Activated naive CD4-positive, alpha-beta T cell treated with anti-CD3 and anti-CD28 coated beads, Interleukin-2, amount 10 ng/mL, durations not matched to agents 7 days and 5 days (primary cell): Measurements from ENCODE around the gene FAAP100.
A peak's percentile ranks its signal among the peaks of the same experiment; 100 is the strongest.

Source experiments
- CTCF ChIA-PET: fragments of 350-600 bp; sonication (Branson Sonifier 250); formaldehyde crosslinking; loops from one replicate; lab custom pipeline; 2021; ENCODE audit warnings: antibody characterized with exemption; lab: Charles Lee
- DNase-seq: peaks from one replicate; pipeline ENCODE4 v3.0.0-alpha.2; 2020
- H3K27ac Mint-ChIP-seq: one replicate; pipeline ENCODE4 v1.8.0; 2021; ENCODE audit warnings: mild to moderate bottlenecking, moderate library complexity, mixed read lengths
- H3K27me3 Mint-ChIP-seq: one replicate; pipeline ENCODE4 v1.8.0; 2021; ENCODE audit warnings: mild to moderate bottlenecking, mixed read lengths
- H3K36me3 Mint-ChIP-seq: one replicate; pipeline ENCODE4 v1.8.0; 2021; ENCODE audit warnings: mixed read lengths
- H3K4me1 Mint-ChIP-seq: one replicate; pipeline ENCODE4 v1.8.0; 2021; ENCODE audit warnings: mixed read lengths
- H3K4me3 Mint-ChIP-seq: one replicate; pipeline ENCODE4 v1.8.0; 2021; ENCODE audit warnings: mild to moderate bottlenecking, moderate library complexity, mixed read lengths
- H3K9me3 Mint-ChIP-seq: one replicate; pipeline ENCODE4 v1.8.0; 2021; ENCODE audit warnings: mixed read lengths

The FAAP100 gene

GRCh38 chr17:81553616-81554181 is 1.5 kb upstream of the FAAP100 start:
- CTCF ChIA-PET: interaction anchor here (0.9 kb wide), 1 partner anchor 35 kb away, joined by 3 read pairs; no protein-coding TSS in a partner anchor
- H3K27me3 Mint-ChIP-seq: no peaks in the 10 kb centered on the region

GRCh38 chr17:81553018-81553615 is 964 bp upstream of the FAAP100 start:
- CTCF ChIA-PET: interaction anchor here (0.8 to 0.9 kb wide), 2 partner anchors 34 to 39 kb away, joined by 3 read pairs; no protein-coding TSS in a partner anchor
- Mint-ChIP-seq H3K4me1 (peaks cover 41% of the 10 kb centered on the region), H3K9me3 (no peaks in the 10 kb centered on the region), H3K27ac (peak overlapping the region; percentile 91), H3K27me3 (no peaks in the 10 kb centered on the region), H3K36me3 (peaks cover 7% of the 10 kb centered on the region), H3K4me3 (peak overlapping the region; percentile 78)
- peak; percentile 91 for DNase-seq

More at GRCh38 chr17:81553616-81554181, 1.5 kb upstream of the FAAP100 start:
- H3K36me3 Mint-ChIP-seq: peaks cover 10% of the 10 kb centered on the region
- H3K4me3 Mint-ChIP-seq: peak overlapping the region; percentile 78
- peak; percentile 29 for DNase-seq
- peaks cover 41% of the 10 kb centered on the region for H3K4me1 Mint-ChIP-seq
- peak overlapping the region; percentile 91 for H3K27ac Mint-ChIP-seq
- H3K9me3 Mint-ChIP-seq: no peaks in the 10 kb centered on the region

GRCh38 chr17:81551458-81552243 is 502 bp downstream of the FAAP100 start:
- peak; percentile 41 for DNase-seq
- Mint-ChIP-seq H3K4me3 (peak overlapping the region; percentile 78), H3K9me3 (no peaks in the 10 kb centered on the region), H3K4me1 (peaks cover 41% of the 10 kb centered on the region), H3K27me3 (no peaks in the 10 kb centered on the region), H3K36me3 (peaks cover 7% of the 10 kb centered on the region), H3K27ac (peak overlapping the region; percentile 77)
- CTCF ChIA-PET: interaction anchor here (0.8 to 1.1 kb wide), 2 partner anchors 38 to 52 kb away, joined by 3 read pairs; no protein-coding TSS in a partner anchor

GRCh38 chr17:81550830-81551457 is 1.2 kb downstream of the FAAP100 start:
- CTCF ChIA-PET: no interaction called here
- Mint-ChIP-seq H3K9me3 (no peaks in the 10 kb centered on the region), H3K4me3 (peak overlapping the region; percentile 78), H3K27me3 (no peaks in the 10 kb centered on the region), H3K36me3 (peaks cover 11% of the 10 kb centered on the region), H3K4me1 (peaks cover 41% of the 10 kb centered on the region), H3K27ac (peak overlapping the region; percentile 77)
- no peak for DNase-seq

- peak overlapping the region; percentile 78 for H3K4me3 Mint-ChIP-seq
- H3K9me3 Mint-ChIP-seq: no peaks in the 10 kb centered on the region
- DNase-seq: no peak
- H3K36me3 Mint-ChIP-seq: peaks cover 11% of the 10 kb centered on the region
- H3K27ac Mint-ChIP-seq: peak overlapping the region; percentile 60
- peaks cover 41% of the 10 kb centered on the region for H3K4me1 Mint-ChIP-seq
- no peaks in the 10 kb centered on the region for H3K27me3 Mint-ChIP-seq
- CTCF ChIA-PET: no interaction called here
Observed at GRCh38 chr17:81550285-81550684, 1.9 kb downstream of the FAAP100 start.

GRCh38 chr17:81549826-81550225 is 2.3 kb downstream of the FAAP100 start:
- CTCF ChIA-PET: no interaction called here
- peaks cover 41% of the 10 kb centered on the region for H3K4me1 Mint-ChIP-seq
- no peak for DNase-seq
- no peak overlapping the region for H3K27ac Mint-ChIP-seq
- no peaks in the 10 kb centered on the region for H3K27me3 Mint-ChIP-seq
- no peaks in the 10 kb centered on the region for H3K9me3 Mint-ChIP-seq
- peaks cover 11% of the 10 kb centered on the region for H3K36me3 Mint-ChIP-seq
- peak overlapping the region; percentile 53 for H3K4me3 Mint-ChIP-seq

- Mint-ChIP-seq H3K36me3 (peaks cover 13% of the 10 kb centered on the region), H3K9me3 (no peaks in the 10 kb centered on the region), H3K27me3 (no peaks in the 10 kb centered on the region), H3K27ac (no peak overlapping the region), H3K4me1 (peaks cover 36% of the 10 kb centered on the region), H3K4me3 (peak overlapping the region; percentile 18)
- DNase-seq: no peak
- CTCF ChIA-PET: no interaction called here
Observed at GRCh38 chr17:81549031-81549557, 3.1 kb downstream of the FAAP100 start.

GRCh38 chr17:81547614-81547982 is 4.6 kb downstream of the FAAP100 start:
- H3K27me3 Mint-ChIP-seq: no peaks in the 10 kb centered on the region
- CTCF ChIA-PET: no interaction called here
- no peaks in the 10 kb centered on the region for H3K9me3 Mint-ChIP-seq
- H3K4me3 Mint-ChIP-seq: no peak overlapping the region
- peaks cover 24% of the 10 kb centered on the region for H3K4me1 Mint-ChIP-seq
- no peak for DNase-seq
- H3K36me3 Mint-ChIP-seq: peaks cover 13% of the 10 kb centered on the region
- H3K27ac Mint-ChIP-seq: no peak overlapping the region

GRCh38 chr17:81546906-81547613 is 5.1 kb downstream of the FAAP100 start:
- H3K27me3 Mint-ChIP-seq: no peaks in the 10 kb centered on the region
- no peak for DNase-seq
- CTCF ChIA-PET: no interaction called here
- H3K27ac Mint-ChIP-seq: no peak overlapping the region
- peaks cover 13% of the 10 kb centered on the region for H3K36me3 Mint-ChIP-seq
- no peaks in the 10 kb centered on the region for H3K9me3 Mint-ChIP-seq
- H3K4me3 Mint-ChIP-seq: no peak overlapping the region
- H3K4me1 Mint-ChIP-seq: peaks cover 24% of the 10 kb centered on the region

GRCh38 chr17:81545160-81545949 is 6.8 kb downstream of the FAAP100 start:
- H3K27ac Mint-ChIP-seq: no peak overlapping the region
- H3K9me3 Mint-ChIP-seq: no peaks in the 10 kb centered on the region
- peaks cover 13% of the 10 kb centered on the region for H3K4me1 Mint-ChIP-seq
- peaks cover 13% of the 10 kb centered on the region for H3K36me3 Mint-ChIP-seq
- CTCF ChIA-PET: no interaction called here
- no peak overlapping the region for H3K4me3 Mint-ChIP-seq
- DNase-seq: no peak
- no peaks in the 10 kb centered on the region for H3K27me3 Mint-ChIP-seq

- Mint-ChIP-seq H3K27me3 (no peaks in the 10 kb centered on the region), H3K36me3 (peaks cover 7% of the 10 kb centered on the region), H3K9me3 (no peaks in the 10 kb centered on the region), H3K27ac (no peak overlapping the region), H3K4me3 (no peak overlapping the region), H3K4me1 (peaks cover 4% of the 10 kb centered on the region)
- no peak for DNase-seq
- CTCF ChIA-PET: no interaction called here
Observed at GRCh38 chr17:81544281-81544974, 7.7 kb downstream of the FAAP100 start.

- H3K4me3 Mint-ChIP-seq: no peak overlapping the region
- no peak overlapping the region for H3K27ac Mint-ChIP-seq
- H3K9me3 Mint-ChIP-seq: no peaks in the 10 kb centered on the region
- no peaks in the 10 kb centered on the region for H3K4me1 Mint-ChIP-seq
- peaks cover 6% of the 10 kb centered on the region for H3K36me3 Mint-ChIP-seq
- no peaks in the 10 kb centered on the region for H3K27me3 Mint-ChIP-seq
- DNase-seq: no peak
- CTCF ChIA-PET: no interaction called here
Observed at GRCh38 chr17:81543756-81544155, 8.4 kb downstream of the FAAP100 start.
